ENCODE measurements around the gene NCKAP5.

The NCKAP5 gene

DNA sequence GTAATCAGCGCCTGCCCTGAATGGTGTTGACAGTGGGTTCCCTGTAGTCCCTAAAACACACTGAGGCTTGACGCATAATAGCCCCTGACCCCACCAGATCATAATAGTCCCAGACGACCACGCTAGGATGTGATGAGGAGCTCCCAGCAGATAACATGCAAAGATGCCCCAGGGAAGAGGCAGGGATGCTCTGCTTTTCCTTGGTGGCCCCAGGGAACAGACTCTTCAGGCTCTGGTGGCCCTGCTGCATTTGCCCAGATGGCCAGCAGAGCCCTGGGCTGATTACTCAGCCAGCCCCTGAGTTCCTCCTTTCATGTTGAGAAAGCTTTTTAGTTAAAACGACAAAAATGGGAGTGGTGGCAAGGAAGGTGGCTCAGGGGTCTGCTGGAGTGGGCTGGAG is 5.9 kb upstream of the NCKAP5 start:
- DNase-seq, result no peak

GRCh38 chr2:133573491-133574162 is 5.4 kb upstream of the NCKAP5 start:
- Histone ChIP-seq H3K27ac (no peak overlapping the region), H3K36me3 (replicated peaks) (no peaks in the 10 kb centered on the region), H3K4me3 (ENCODE audit: low read depth, low read length) (no peak overlapping the region), H3K27me3 (replicated peaks) (no peaks in the 10 kb centered on the region)
- in situ Hi-C loops (cut with HindIII; ENCODE audit: low pct_ligation_motif_present, low sequenced_read_pairs), result no loop called here
- DNase-seq, result no peak
- TF ChIP-seq, protein P1, sequence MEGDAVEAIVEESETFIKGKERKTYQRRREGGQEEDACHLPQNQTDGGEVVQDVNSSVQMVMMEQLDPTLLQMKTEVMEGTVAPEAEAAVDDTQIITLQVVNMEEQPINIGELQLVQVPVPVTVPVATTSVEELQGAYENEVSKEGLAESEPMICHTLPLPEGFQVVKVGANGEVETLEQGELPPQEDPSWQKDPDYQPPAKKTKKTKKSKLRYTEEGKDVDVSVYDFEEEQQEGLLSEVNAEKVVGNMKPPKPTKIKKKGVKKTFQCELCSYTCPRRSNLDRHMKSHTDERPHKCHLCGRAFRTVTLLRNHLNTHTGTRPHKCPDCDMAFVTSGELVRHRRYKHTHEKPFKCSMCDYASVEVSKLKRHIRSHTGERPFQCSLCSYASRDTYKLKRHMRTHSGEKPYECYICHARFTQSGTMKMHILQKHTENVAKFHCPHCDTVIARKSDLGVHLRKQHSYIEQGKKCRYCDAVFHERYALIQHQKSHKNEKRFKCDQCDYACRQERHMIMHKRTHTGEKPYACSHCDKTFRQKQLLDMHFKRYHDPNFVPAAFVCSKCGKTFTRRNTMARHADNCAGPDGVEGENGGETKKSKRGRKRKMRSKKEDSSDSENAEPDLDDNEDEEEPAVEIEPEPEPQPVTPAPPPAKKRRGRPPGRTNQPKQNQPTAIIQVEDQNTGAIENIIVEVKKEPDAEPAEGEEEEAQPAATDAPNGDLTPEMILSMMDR (IDR thresholded peaks at IDR 0.05; ENCODE audit: low read depth, low read length, missing control alignments), result no peak

More for the DNA sequence above, 5.9 kb upstream of the NCKAP5 start:
- no peak overlapping the region for H3K27ac ChIP-seq
- no peak overlapping the region for H3K4me3 ChIP-seq (ENCODE audit: low read depth, low read length)
- in situ Hi-C loops (cut with HindIII; ENCODE audit: low pct_ligation_motif_present, low sequenced_read_pairs), result no loop called here
- TF ChIP-seq, protein P1 (IDR thresholded peaks at IDR 0.05; ENCODE audit: low read depth, low read length, missing control alignments), result no peak
- H3K36me3 ChIP-seq (replicated peaks), result no peaks in the 10 kb centered on the region
- H3K27me3 ChIP-seq (replicated peaks), result no peaks in the 10 kb centered on the region

- Histone ChIP-seq H3K4me3 (ENCODE audit: low read depth, low read length) (no peak overlapping the region), H3K27me3 (replicated peaks) (no peaks in the 10 kb centered on the region), H3K27ac (no peak overlapping the region), H3K36me3 (replicated peaks) (no peaks in the 10 kb centered on the region)
- DNase-seq, result no peak
- in situ Hi-C loops (cut with HindIII; ENCODE audit: low pct_ligation_motif_present, low sequenced_read_pairs), result no loop called here
- TF ChIP-seq, protein P1 (IDR thresholded peaks at IDR 0.05; ENCODE audit: low read depth, low read length, missing control alignments), result no peak
These were observed 3.0 kb upstream of the NCKAP5 start for GRCh38 chr2:133571249-133571648.

- in situ Hi-C loops (cut with HindIII; ENCODE audit: low pct_ligation_motif_present, low sequenced_read_pairs), result no loop called here
- no peak for DNase-seq
These were observed 2.3 kb upstream of the NCKAP5 start for GRCh38 chr2:133570542-133570941.

GRCh38 chr2:133569286-133569830 is 1.1 kb upstream of the NCKAP5 start:
- no peak overlapping the region for H3K4me3 ChIP-seq (ENCODE audit: low read depth, low read length)
- no peak overlapping the region for H3K27ac ChIP-seq
- H3K27me3 ChIP-seq (replicated peaks), result no peaks in the 10 kb centered on the region
- no peak for DNase-seq
- in situ Hi-C loops (cut with HindIII; ENCODE audit: low pct_ligation_motif_present, low sequenced_read_pairs), result no loop called here
- TF ChIP-seq, protein P1 (IDR thresholded peaks at IDR 0.05; ENCODE audit: low read depth, low read length, missing control alignments), result no peak
- H3K36me3 ChIP-seq (replicated peaks), result no peaks in the 10 kb centered on the region

More at GRCh38 chr2:133570542-133570941, 2.3 kb upstream of the NCKAP5 start:
- Histone ChIP-seq H3K36me3 (replicated peaks) (no peaks in the 10 kb centered on the region), H3K27ac (no peak overlapping the region), H3K4me3 (ENCODE audit: low read depth, low read length) (no peak overlapping the region), H3K27me3 (replicated peaks) (no peaks in the 10 kb centered on the region)
- TF ChIP-seq, protein P1 (IDR thresholded peaks at IDR 0.05; ENCODE audit: low read depth, low read length, missing control alignments), result no peak

Measured in brain microvascular endothelial cell (primary cell).